ENCODE data around the gene WDR27.
"Not testable (repeated sequence)": the region's sequence is repeated elsewhere in the genome, so short reads cannot be mapped to it uniquely, and the experiment has no call there.

Gene WDR27

DNA sequence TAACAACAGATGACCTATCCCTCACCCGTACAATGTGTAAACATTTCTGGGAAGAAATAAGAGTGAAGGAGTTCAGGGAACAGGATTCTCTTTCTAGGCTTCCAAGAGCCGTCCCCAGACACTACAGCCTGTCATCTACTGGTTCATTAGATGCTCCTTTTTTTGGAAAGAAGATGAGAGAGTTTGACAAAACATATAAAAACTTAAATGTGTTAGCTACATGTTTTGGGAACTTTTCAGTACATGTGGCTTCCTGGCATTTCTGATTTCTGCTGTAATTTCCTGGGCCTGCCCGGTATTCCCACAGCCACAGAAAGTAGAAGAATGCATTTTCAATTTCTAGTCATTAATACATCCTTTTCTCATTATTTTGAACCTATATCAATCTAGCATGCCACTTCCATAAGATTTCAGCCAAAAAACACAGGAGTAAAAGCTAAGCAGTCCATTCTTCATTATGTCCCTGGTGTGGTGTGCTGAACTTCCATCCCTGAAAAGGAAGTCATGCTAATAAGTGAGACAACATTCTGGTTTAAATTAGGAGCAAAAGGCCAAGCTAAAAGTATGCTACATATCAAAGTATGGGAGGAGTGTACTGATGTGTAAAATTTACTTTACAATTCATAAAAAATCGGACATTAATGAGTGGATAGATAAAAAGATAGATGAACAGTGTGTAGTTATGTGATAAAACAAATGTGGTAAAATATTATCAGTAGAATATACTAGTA, 198.2 kb downstream of the WDR27 start:
- DNase-seq = no peak

DNA sequence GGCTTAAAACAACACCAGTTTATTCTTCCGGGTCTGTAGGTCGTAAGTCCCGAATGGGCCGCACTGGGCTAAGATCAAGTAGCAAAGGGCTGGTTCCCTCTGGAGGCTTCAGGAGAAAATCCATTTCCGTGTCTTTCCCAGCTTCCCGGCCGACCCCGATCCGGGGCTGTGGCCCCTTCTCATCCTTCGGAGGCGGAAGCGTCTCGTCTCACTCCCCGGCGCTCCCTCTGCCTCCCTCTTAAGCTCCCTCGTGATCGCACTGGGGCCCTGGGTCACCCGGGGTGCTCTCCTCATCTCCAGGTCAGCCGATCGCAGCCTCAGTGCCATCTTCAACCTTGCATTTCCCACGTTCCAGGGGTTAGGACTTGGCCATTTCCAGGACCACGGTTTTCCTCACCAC, 199.4 kb downstream of the WDR27 start:
- no peak for DNase-seq

DNA sequence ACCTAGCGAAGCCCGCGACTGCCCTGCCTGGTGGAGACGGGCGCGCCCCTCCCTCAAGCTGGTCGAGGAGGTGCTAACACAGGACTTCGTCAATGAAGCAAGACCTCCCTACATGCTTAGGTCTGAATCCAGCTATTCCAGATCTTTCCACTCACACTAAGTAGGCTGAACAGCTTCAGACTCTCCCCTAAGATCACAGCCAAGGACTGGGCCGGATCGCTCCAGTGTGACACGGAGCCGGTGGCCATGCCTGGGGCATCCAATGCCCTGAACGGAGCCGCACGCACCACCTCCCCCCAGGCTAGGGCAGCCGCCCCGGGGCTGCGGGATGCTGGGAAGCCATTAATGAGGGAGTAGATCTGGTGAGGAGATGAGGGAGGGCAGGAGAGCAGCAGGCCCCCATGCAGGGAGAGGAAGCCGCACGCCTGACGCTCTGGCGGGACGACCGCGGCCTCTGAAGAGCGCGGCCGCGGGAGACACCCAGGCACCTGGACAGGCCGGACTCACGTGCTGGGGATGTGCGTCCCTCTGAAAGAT, 200.0 kb downstream of the WDR27 start:
- DNase-seq = no peak

DNA sequence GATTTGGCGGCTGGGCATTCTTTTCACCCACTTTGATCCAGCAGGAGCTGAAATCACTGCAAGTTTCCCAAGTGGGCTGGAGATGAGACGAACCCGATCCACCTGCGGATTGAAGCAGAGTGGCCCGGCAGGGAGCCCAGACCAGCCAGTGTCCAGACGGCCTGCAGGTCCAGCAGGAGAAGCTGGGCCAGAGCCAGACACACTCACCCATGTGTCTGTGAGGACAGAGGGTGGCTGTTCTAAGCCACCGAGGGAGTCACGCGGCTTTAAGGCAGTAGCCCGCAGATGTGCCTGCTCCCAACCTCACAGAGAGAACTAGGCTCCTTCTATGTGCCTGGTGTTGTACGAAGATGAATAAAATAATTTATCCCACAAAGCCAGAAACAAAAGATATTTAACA, 200.7 kb downstream of the WDR27 start:
- DNase-seq = no peak

DNA sequence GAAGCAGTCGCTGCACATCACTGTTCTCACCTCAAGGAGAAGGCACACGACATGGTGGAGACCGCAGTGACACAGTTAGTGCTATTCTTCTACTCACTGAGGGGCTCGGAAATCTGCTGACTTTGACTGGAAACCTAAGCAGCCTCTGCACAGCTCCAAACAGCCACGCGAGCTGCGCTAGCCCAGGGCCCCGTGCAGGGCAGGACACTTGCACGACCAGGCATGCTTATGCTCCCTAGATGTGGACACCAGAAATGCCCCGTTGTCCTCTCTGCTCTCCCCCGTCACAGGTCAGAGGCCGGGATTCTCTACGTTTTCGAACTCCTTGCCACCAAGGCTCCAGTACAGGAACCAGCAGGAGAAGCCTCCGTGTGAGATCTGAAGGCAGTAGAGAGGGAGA, 201.1 kb downstream of the WDR27 start:
- no peak for DNase-seq

DNA sequence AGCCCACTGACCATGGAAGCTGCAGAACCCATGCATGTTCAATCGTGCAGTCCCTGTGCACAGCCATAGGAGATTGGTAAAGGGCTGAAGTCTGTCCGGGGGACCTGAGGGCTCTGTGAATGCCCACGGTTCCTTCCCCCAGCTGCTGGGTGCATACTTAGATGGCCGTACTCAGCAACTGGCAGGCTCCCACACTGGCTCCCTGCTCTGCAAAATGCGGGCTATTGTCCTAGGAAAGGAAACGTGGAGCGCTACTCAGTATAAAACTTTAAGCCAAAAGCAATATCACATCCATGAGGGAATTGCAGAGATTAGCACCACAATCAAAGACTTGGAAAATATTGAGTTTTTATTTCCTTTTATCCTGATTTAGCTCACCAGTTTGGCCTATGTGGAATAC, 202.0 kb downstream of the WDR27 start:
- no peak for DNase-seq

DNA sequence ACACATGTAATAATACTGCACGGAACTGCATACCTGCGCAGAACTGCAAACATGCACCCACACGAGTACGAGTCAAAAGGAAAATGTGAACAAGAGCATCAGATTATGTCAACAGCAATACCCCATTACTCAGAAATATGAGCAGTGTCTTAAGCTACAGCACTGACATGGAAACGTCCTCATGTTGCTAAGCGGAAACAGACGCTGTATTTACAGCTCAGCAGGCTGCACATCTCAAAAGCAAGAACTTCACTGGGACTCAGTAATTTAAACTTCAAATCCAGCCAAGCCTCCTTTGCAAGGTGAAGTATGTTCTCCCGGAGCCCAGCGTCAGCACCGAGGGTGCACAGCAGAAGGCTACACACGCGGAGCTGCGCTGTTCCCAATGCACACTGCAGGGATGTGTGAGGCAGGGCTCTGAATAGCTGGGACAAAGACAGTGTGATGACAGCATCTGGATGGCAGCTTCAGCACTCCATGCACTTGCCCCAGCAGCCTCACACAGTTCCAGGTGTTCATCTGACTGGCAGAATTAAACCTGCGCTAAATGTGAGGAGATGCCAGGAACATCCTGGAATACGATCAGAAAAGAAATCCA, 202.8 kb downstream of the WDR27 start:
- DNase-seq = no peak

DNA sequence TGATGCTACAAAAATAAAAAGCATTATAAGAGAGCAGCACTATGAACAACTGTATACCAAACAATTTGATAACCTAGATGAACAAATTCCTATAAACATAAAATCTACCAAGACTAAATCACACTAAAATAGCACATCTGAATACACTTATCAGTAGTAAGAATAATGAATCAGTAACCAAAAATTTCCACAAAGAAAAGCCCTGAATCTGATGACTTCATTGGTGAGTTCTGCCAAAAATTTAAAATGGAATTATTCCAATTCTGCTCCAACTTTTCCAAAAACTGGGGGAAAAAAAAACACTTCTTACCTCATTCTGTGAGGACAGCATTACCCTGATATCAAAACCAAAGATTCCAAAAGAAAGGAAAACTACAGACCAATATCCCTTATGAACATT, 206.2 kb downstream of the WDR27 start:
- DNase-seq = no peak

DNA sequence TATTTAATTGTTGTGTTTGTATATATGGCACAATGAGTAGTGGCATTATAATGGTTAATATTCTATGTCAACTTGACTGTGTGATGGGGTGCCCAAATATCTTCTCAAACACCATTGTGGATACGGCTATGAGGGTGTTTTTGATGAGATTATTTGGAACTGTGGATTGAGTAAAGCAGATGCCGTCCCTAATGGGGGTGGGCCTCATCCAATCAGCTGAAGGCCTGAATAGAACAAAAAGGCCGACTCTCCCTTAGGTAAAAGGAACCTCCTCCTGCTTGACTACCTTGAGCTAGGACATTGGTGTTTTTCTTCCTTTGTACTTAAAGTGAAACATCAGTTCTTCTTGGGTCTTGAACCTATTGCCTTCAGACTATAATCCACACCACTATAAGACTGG, 207.8 kb downstream of the WDR27 start:
- no peak for DNase-seq

DNA sequence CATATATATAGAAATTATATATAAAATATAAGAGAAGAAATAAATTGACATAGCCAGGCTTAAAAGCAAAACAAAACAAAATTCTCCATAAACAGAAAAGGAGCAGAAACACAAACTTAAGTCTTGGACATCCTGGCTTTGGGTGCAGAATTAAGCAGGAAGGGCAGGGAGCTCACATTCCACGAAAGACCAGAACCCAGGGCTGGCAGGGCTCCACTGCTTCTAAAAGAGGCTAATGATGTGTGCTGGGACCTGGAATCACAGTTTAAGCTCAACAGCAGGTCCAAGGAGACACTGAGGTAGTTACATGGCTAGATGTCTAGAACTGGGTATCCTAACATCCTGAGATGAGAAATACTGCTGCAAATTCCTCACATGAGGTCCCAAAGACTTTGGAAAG, 210.3 kb downstream of the WDR27 start:
- no peak for DNase-seq

DNA sequence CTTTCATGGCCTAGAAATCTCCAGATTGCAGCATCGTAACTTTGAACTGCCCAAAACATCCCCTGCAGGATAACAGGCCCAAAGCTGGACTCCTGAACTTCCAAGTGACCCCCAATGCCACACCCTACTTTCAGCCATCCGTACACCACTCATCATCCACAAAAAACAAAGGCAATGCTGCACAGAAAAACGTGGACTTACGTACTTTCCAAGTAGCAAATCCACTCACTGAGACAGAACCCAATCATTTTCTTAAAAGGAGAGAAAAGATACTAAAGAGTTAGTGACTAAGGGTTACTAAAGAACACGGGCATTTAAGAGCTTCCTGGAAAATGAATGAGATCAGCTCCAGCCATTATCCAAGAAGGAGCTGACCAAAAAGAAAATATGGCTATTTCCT, 211.0 kb downstream of the WDR27 start:
- DNase-seq = no peak

DNA sequence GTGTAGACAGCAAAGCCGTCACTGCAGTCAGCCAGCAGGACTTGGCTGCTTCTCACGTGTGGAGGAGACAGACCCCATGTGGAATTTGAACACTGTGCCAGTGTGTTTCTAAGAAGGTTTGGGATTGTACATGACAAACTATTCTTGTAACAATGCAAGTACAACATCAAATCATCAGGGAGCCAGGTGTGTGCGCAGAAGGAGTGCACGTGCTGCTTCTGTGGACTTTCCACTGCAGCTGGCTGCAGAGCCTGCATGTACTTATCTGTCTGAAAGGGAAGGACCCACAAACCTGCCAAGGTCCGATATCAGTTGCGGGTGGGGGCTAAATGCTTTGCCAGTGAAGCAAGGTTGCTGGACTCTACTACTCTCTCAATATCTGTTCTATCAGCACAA, 211.6 kb downstream of the WDR27 start:
- no peak for DNase-seq

DNA sequence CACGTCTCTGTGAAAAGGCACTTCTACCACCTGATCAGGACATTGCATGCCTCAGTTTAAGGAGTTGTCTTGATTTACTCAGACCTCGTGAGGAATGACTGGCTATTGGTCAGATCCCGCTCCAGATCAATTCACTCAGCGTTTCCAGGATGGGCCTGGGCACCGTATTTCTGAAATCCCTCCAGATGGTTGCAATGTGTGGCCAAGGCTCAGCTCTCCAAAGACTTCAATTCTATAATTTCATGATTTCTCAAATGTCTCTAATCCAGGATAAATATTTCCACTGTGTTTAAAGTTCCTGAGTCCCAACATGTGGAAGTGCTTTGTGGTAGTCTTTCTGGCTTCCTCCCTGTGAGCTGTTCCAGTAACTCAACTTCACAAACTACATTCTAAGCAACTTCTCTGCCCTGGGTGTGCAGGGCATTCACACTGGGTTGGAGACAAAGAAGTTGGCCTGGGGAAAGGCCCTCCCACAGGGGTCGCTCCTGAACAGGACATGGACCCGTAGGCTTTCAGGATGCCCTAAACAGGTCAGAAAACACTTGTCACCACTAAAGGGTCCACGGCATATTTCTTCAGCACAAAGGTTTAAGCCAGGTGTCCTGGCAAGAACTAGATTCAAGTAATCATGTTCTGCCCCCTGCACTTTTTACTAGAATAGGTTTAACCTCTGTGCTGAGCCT, 212.1 kb downstream of the WDR27 start:
- DNase-seq = no peak

DNA sequence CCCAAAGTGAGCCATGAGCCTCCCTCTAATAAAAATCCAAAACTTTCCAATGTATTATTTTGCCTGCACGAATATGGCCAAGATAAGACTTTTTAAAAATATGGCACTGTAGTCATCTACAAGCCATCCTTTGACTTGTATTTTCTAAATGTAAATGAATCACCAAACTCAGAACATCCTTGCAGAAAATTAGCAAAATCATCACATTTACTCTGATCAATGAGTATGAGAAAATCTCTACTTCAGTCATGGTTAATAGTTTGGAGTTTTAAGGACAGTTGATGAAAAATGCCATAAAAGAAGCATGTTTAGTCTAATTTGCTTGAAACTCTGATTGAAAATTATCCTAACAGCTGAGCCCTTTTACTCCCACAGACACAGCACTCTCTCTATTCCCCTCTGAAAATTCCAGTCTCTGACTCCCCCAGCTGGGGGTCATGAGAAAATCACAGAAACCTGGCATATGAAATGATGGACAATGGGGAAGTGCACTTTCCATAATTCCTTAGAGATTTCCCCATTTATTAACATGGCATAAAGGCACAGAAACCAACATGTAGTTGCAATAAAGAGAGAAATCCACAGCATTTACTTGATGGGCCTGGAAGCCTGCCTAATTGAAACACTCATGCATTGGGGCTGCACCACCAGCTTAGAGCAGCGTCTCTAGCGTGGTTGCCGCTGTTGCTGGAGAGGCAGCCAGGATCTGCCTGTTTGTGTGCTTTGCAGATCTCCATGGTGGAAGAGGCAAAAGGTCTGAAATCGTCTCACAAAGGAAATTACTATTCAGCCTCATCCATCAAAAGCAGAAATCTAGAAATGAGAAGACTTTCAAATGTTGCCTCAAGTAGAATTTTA, 214.0 kb downstream of the WDR27 start:
- no peak for DNase-seq

DNA sequence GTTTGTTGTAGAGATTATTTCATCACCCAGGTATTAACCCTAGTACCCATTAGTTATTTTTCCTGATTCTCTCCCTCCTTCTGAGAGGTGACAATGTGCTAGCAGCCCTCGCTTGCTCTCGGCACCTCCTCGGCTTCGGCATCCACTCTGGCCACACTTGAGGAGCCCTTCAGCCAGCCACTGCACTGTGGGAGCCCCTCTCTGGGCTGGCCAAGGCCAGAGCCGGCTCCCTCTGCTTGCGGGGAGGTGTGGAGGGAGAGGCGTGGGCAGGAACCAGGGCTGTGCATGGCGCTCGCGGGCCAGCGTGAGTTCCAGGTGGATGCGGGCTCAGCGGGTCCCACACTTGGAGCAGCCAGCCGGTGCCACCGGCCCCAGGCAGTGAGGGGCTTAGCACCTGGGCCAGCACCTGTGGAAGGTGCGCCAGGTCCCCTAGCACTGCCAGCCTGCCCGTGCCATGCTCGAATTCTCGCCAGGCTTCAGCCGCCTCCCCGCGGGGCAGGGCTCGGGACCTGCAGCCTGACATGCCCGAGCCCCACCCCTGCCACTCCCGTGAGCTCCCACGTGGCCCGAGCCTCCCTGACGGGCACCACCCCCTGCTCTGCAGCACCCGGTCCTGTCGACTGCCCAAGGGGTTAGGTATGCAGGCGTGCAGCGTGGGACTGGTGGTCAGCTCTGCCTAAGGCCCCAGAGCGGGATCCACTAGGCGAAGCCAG, 221.9 kb downstream of the WDR27 start:
- no peak for DNase-seq

DNA sequence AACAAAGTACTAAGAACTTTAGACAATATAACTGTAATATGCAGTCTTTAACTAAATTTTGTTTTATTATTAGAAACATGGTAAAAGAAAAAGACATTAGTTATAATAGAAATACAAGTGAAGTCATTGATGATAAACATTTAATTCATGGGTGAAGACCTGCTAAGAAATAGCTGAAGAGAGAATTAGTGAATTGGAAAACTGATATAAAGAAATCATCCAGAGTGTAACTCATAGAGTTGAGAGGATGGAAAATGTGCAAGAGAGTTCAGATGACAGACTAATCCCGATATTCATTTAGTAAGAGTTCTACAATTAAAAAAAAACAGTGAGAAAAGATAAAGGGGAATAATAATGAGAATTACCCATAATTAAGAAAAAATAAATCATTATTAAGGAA, 227.5 kb downstream of the WDR27 start:
- DNase-seq = no peak

DNA sequence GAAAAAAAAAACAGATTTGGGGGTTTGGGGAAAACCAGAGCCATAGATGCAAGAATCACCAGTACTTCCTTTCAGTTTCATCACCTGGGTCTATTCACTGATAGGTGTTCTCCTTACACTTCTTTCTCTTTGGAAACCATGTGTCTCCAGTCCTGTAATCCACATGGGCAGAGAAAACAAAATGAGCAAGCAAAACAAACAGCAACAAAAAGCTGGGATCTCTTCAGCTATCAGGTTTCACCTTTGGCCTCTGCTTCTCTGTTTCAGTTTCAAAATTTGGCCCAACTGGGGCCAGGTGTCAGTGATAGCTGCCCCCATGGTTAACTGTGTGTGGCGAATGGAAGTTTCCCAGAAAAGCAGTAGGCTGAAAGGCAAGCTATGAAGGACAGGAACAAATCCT, 228.2 kb downstream of the WDR27 start:
- no peak for DNase-seq

DNA sequence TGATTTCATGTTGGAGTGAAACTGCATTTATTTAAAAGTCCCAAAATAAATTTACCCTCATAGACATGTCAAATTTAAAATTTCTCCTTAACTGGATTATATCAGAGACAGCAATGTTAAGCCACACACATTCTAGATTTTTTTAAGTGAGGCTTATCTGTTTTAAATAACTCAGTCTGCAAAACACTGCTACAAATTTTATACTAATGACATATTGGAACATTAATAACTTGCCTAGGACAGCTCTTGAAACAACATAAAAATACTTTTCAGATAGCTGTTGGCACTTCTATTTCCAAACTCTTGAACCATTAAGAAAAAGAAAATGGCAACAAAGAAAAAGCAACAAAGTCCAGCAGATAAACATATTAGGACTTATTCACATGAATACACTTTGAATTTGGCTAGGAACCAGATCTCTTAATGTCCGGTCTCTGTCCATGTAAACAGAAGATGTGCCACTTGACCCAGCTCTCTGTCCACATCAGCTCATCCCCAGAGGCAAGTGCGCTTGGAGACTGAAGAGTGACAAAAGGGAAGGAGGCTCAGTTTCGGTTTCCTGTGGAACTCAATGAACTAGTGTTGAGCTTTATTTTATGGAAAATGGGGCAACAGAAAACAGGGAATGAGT, 228.9 kb downstream of the WDR27 start:
- DNase-seq = no peak

DNA sequence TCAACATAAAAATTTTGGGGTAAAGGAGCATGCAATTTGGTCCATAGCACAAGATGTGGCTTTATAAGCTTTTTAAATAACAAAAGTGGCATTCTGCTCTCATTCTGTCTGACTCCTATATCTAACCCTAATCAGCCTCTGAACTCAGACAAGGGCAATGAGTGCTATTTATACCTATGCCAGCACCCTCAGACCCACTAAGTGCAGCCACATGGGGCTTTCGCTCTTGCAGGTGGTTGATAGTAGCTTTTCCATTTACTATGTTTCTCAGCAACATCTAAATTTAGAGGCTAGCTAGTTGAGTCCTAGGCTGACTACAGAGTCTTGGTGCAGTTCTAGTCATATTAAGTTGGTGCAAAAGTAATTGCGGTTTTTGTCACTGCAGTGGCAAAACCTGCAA, 231.0 kb downstream of the WDR27 start:
- DNase-seq = no peak

DNA sequence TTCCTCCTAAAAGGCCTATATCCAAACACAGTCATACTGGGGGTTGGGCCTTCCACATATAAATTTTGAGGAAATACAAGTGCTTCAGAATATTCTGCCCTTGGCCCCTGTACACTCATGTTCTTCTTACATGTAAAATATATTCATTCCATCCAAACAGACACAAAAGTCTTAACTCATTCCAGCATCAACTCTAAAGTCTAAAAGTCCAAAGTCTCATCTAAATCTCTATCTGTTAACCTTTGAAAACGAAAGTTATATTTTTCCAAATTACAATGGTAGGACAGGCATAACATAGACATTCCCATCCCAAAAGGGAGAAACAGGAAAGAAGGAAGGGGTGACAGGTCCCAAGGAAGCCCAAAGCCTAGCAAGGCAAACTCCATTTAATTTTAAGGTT, 232.8 kb downstream of the WDR27 start:
- DNase-seq = no peak

DNA sequence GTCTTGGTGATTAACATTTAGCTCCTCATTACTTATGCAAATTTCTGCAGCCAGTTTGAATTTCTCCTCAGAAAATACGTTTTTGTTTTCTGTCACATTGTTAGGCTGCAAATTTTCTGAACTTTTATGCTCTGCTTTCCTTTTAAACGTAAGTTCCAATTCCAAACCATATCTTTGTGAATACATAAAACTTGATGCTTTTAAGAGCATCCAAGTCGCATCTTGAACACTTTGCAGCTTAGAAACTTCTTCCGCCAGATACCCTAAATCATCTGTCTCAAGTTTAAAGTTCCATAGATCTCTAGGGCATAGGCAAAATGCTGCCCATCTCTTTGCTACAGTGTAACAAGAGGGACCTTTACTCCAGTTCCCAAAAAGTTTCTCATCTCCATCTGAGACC, 234.1 kb downstream of the WDR27 start:
- not testable (repeated sequence) for DNase-seq

DNA sequence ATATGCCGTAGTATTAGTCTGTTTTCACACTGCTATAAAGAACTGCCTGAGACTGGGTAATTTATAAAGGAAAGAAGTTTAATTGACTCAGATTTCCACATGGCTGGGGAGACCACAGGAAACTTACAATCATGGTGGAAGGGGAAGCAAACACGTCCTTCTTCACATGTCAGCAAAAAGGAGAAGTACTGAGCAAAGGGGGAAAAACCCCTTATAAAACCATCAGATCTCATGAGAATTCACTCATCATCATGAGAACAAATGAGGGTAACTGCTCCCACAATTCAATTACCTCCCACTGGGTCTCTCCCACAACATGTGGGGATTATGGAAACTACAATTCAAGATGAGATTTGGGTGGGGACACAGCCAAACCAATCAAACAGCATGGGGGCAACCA, 235.6 kb downstream of the WDR27 start:
- not testable (repeated sequence) for DNase-seq

All from 8988T (cell line).